Measurements from ENCODE around the gene TLCD2.
A peak's percentile ranks its signal among the peaks of the same experiment; 100 is the strongest.
"Not testable (repeated sequence)": the region's sequence is repeated elsewhere in the genome, so short reads cannot be mapped to it uniquely, and the experiment has no call there.

Gene TLCD2

DNA sequence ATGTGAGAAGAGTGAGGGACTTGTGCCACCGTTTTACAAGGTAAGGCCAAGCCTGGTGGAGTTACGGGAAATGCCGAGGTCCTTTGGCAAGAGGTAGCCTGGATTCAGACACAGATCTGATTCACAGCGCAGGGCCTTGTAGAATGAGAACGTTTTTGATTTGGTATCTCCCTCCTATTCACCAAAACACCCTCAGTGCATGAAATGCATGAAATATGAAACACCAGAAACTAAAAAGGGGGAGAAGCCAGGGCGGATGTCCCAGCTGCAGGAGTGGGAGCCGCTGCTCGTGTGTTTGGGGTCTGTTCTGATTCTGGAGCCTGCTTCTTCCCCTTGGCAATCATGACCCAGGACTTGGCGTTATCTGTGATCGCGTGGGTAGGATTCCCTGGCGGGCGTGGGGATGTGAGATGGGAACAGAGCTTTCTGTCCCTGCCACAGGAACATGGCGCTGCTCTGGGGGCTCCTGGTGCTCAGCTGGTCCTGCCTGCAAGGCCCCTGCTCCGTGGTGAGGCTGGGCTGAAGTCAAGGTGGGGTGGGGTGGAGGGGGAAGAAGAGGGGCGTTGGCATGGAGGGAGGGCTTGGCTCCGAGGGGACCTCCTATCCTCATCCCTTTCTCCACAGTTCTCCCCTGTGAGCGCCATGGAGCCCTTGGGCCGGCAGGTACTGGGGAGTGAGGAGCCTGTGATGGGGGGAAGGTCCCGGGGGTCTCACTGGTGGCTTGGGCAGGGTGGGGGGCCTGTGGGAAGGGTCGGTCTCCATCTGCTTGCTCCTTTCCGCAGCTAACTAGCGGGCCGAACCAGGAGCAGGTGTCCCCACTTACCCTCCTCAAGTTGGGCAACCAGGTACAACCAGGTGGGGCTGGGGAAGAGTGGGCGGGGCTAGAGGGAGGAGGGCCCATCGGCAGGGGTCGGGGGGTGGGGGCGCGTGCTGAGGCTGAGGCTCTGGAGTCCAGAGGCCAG, 34.7 kb upstream of the TLCD2 start:
- no peak for TF ChIP-seq GATA1 (IDR thresholded peaks at IDR 0.05; ENCODE audit: low read depth, low read length)
- no peak for TF ChIP-seq POLR2A (IDR thresholded peaks at IDR 0.05; ENCODE audit: low read length)
- no peak for DNase-seq

DNA sequence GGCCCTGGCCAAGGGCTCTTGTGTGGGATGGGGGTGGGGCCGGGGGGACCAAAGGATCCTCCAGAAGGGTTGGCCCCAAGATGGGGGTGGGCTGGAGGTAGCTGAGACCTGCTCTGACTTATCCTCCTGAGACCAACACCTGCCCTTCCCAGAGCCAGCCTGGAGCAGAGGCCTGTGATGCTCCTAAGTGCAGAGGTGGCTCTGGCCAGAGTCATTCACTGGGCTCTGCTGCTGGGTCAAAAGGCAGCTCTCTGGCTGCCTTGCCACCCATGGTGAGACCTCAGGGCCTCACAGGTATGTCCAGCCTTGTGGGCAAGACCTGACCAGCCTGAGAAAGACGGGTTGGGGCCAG, 32.9 kb upstream of the TLCD2 start:
- no peak for TF ChIP-seq GATA1 (IDR thresholded peaks at IDR 0.05; ENCODE audit: low read depth, low read length)
- no peak for TF ChIP-seq POLR2A (IDR thresholded peaks at IDR 0.05; ENCODE audit: low read length)
- no peak for DNase-seq

DNA sequence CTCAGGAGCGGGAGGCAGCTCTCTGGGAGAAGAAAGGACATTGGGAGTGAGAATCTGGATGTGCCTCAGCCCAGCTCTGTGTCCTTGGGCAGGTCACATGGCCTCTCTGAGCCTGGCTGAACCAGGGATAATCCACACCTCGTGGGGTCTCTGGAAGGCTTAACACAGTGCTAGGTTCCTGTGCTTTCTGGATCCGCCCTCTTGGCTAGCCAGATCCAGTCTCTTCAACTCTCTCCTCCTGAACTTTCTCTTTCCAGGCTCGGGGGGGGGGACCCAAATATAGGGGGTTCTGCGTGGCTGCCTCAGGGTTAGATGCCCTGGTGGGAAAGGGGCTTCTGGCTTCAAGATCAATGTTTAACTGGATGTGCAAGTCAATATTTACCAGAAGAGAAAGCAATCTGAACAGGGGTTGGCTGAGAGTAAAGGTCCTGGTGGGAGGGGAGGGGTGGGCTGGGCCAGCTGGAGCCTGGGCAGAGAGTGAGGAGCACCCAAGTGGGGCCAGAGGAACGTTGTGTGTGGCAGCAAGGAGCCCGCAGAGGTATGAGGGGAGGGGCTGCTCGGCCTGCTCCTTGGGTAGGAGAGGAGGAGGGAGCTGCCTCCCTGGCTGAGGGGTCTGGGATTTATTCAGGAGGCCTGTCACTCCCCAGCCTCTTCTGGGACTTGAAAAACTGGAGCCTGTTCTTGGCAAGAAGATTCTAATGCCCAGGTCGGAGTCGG, 32.4 kb upstream of the TLCD2 start, which contains the start of gene SERPINF2:
Gene SERPINF2, plus strand, starts transcription at position 501 of the 717 bp plus-strand sequence. CDS start 2,125 bp downstream, outside the sequence.
- no peak for TF ChIP-seq GATA1 (IDR thresholded peaks at IDR 0.05; ENCODE audit: low read depth, low read length)
- TF ChIP-seq POLR2A (IDR thresholded peaks at IDR 0.05; ENCODE audit: low read length) = no peak

DNA sequence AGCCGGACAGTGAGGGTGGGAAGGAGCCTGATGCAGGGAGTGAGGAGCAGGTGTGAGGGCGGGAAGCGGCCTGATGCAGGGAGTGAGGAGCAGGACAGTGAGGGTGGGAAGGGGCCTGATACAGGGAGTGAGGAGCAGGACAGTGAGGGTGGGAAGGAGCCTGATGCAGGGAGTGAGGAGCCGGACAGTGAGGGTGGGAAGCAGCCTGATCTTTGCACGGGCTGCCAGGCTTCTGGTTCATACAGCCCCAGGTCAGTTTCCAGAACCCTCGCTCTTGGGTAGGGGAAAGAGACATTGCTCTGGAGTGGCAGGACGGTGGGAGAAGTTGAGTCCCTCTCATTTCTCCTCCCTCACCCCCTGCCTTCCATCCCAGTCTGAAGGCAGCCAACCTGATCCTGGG, 31.7 kb upstream of the TLCD2 start:
- not testable (repeated sequence) for DNase-seq

More for the DNA sequence above, 32.4 kb upstream of the TLCD2 start, which contains the start of gene SERPINF2:
- DNase-seq = no peak

DNA sequence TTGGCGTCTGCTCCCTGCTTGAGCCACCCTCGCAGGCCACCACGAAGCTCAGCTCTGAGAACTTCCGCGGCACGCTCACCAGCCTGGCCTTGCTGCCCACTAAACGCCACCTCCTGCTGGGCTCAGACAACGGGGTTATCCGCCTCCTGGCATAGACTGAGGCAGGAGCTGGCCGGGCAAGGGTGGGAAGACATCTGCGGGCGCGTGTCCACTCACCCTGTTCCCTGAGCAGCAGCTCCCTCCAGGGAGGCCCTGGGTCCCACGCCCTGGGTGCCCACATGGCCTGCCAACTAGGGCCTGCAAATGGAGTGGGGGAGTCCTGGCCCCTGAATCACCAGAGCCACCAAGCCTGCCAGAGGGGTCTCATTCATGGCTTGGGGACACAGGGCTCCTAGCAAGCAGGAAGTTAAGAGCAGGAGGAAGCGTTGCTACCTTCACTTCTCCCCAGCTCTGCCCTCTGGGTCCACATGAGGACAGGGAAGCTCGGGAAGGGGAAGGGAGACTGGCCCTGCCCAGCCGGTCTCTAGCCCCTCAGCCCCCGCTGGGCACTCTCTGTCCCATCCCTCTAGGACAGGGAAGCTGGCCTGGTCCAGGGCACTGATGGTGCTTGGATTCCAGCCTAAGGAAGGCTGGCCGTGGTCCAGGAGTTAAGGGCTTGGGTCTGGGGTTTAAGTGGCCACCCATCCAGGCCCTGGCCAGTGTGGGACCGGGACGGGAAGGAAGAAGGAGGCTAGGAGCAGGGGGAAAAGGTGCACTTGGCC, 27.5 kb upstream of the TLCD2 start:
- no peak for DNase-seq
- TF ChIP-seq POLR2A (IDR thresholded peaks at IDR 0.05; ENCODE audit: low read length) (no peak), GATA1 (IDR thresholded peaks at IDR 0.05; ENCODE audit: low read depth, low read length) (no peak)

DNA sequence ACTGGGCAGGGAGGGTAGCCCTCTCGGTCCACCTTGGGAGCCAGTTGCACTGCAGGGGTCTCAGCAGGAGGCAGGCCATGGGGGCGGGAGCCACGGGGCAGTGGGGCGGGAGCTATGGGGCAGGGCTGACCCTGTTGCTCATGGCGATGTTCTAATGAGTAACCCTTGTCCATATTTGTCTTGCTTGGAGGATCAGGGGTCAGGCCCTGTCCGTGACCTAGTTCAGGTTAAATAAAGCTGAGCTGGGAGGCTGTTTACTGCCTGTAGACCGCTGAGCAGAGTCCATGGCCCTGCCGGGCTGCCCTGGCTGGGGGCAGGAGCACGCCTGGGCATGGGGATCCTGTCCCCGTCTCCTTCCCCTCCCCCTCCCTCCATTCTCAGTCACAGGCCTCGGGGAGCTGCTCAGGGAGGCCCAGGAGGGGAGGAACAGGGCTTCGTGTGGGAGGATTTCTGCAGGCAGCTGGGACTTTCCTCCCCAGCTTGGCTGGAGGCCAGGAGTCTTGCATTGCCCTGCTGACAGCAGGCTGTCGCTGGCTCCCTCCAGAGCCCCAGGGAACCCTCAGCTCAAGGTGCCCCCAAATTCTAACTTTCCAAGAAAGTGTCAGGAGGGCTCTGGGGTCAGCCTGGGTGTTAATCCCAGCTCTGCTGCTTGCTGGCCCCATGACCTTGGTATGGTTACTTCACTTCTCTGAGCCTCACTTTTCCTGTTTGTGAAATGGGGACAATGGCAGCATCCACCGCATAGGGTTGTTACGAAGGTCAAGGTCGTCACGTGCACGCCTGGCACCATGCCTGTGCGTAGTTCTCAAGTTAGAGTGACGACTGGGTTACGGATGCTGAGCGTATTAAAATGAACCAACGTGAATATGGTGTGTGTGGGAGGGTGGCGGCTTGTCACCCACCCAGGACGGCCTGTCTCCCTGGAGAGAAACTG, 26.4 kb upstream of the TLCD2 start:
- TF ChIP-seq GATA1 (IDR thresholded peaks at IDR 0.05; ENCODE audit: low read depth, low read length) (no peak), POLR2A (IDR thresholded peaks at IDR 0.05; ENCODE audit: low read length) (no peak)
- peak; percentile 58 to 72 for DNase-seq

DNA sequence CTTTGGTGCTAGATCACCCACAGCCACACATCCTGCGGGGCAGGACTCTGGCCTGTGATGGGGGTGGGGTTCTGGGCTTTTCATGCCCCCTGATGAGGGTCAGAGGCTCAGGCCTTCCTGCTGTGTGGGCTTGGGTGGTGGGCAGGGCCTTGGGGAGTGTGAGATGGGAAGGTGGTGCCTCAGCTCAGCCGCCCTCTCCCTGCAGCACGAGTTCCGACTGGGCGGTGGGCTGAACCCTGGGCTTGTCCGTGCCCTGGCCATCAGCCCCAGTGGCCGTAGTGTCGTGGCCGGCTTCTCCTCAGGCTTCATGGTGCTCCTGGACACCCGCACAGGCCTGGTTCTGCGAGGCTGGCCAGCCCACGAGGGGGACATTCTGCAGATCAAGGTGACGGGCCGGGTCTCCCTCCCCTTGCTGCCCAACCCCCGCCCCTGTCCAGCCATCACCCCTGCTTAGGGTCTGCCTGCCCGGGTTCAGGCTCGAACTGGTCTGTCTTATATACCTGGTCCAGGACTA, 25.7 kb upstream of the TLCD2 start:
- no peak for TF ChIP-seq POLR2A (IDR thresholded peaks at IDR 0.05; ENCODE audit: low read length)
- no peak for TF ChIP-seq GATA1 (IDR thresholded peaks at IDR 0.05; ENCODE audit: low read depth, low read length)
- no peak for DNase-seq

DNA sequence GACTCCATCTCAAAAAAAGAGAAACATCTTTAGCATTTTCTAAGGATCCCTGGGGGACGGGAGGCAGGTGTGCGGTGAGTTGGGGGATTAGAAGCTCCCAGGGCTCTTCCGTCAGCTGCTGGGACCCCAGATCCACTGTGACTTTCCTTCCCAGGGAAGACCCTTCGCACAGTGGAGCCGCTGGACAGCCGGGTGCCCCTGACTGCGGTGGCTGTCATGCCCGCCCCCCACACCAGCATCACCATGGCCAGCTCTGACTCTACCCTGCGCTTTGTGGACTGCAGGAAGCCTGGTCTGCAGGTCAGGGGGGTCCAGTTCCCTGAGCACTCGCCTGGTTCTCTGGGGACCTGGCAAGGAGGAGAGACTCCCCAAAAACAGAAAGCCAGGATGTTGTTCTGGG, 25.2 kb upstream of the TLCD2 start:
- no peak for DNase-seq
- no peak for TF ChIP-seq GATA1 (IDR thresholded peaks at IDR 0.05; ENCODE audit: low read depth, low read length)
- TF ChIP-seq POLR2A (IDR thresholded peaks at IDR 0.05; ENCODE audit: low read length) = no peak

DNA sequence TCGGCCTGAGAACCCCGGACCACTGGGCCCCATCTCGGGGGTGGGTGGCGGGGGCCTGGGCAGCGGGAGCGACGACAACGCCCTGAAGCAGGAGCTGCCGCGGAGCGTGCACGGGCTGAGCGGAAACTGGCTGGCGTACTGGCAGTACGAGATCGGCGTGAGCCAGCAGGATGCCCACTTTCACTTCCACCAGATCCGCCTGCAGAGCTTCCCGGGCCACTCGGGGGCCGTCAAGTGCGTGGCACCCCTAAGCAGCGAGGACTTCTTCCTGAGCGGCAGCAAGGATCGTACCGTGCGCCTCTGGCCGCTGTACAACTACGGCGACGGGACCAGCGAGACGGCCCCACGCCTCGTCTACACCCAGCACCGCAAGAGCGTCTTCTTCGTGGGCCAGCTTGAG, 23.6 kb upstream of the TLCD2 start:
- TF ChIP-seq GATA1 (IDR thresholded peaks at IDR 0.05; ENCODE audit: low read depth, low read length) = no peak
- TF ChIP-seq POLR2A (IDR thresholded peaks at IDR 0.05; ENCODE audit: low read length) = no peak
- DNase-seq = no peak

DNA sequence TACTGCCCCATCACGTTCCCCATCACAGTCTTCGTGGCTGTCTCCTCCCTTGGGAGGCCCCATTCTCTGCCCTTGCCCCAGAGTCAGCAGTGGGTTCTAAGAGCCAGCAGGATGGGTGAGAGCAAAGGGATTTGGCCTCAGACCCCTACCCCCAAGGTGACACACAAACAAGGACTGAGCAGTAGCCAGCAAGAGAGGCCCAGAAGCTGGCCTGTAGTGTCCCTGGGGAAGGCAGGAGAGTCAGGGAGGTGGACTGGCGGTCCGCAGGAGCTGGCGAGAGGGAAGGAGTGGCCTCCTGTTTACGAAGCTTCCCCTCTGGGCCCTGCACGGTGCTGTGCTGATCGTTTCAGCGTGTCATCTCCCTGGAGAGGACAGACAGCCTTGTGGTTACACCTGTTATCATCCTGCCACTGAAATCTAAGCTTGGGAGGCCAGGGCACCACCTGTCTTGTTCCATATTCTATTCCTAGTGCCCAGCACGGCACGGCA, 22.7 kb upstream of the TLCD2 start:
- TF ChIP-seq POLR2A (IDR thresholded peaks at IDR 0.05; ENCODE audit: low read length) (peak; percentile 13), GATA1 (IDR thresholded peaks at IDR 0.05; ENCODE audit: low read depth, low read length) (no peak)

DNA sequence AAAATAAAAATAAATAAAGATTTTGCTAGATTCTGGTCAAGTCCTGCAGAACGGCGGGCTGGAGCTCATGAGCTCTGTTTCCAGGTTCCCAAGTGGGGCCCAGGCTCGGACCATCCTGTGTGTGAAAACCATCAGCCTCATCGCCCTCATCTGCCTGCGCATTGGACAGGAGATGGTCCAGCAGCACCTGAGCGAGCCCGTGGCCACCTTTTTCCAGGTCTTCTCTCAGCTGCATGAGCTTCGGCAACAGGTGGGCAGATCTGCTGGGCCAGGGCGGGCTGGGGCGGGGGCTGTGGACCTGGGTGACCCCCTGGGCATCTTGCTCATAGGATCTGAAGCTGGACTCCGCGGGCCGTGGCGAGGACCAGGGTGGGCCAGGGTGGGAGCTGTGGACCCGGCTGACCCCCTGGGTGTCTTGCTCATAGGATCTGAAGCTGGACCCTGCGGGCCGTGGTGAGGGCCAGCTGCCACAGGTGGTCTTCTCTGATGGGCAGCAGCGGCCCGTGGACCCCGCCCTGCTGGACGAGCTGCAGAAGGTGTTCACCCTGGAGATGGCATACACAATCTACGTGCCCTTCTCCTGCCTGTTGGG, 22.2 kb upstream of the TLCD2 start:
- TF ChIP-seq GATA1 (IDR thresholded peaks at IDR 0.05; ENCODE audit: low read depth, low read length) = no peak
- no peak for TF ChIP-seq POLR2A (IDR thresholded peaks at IDR 0.05; ENCODE audit: low read length)

More for the DNA sequence above, 22.7 kb upstream of the TLCD2 start:
- DNase-seq = no peak

DNA sequence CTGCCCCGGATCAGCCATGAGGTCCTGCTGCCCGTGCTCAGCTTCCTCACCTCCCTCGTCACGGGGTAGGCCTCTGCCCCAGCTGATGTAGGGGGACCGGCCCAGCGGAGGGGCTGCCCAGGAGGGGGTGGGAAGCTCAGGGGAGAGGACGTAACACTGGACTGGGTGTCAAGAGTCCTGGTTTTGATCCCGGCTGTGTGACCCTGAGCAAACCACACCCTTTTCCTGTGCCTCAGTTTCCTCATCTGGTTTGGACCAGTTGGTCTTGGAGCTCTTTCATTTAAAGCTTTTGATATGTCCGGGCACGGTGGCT, 21.0 kb upstream of the TLCD2 start:
- no peak for TF ChIP-seq POLR2A (IDR thresholded peaks at IDR 0.05; ENCODE audit: low read length)
- no peak for TF ChIP-seq GATA1 (IDR thresholded peaks at IDR 0.05; ENCODE audit: low read depth, low read length)
- no peak for DNase-seq

More for the DNA sequence above, 22.2 kb upstream of the TLCD2 start:
- DNase-seq = no peak

All from erythroblast (primary cell).